Heart left ventricle (tissue), 13 donors: ENCODE measurements around the gene FUT3.

Source experiments
- POLR2A ChIP-seq, 2 donors: fragments of 450-650 bp; IDR thresholded peaks; one replicate each; pipeline ENCODE4 v1.6.1; 2017; ENCODE audit warnings: antibody characterized with exemption in 2 of 2, mild to moderate bottlenecking in 2 of 2, moderate library complexity in 2 of 2
- TF ChIP-seq, protein P1 (sequence below), 12 donors: fragments of 200-600 bp; sonication (generic) in 4 of 12; IDR thresholded peaks; one replicate each; pipeline versions ENCODE4 v1.5.0 to v1.8.0; 2018 to 2022; ENCODE audit warnings: antibody characterized with exemption in 12 of 12, mild to moderate bottlenecking in 5 of 12
- donor health status: ischemic (EF 13 %, LVEDD 7.1; RV severe dilation, severe dysfunction).
- donor health status: DM: no; HTN: yes; CAD: no.
- donor health status: DM: no; HTN: no; CAD: no.
- donor health status: ischemic (EF 25% LVEDD 6.9; RV normal size, moderate dysfunction).
- donor health status: ischemic (EF 25% LVEDD 5.7; RV mildly dilated, moderate dysfunction).
- donor health status: ischemic (EF 35%, LVEDD 5.7; RV mildly dilated, moderate dysfunction).
- donor health status: nonischemic (EF 11% LVEDD 7.7; RV severe dilation, severe dysfunction).
- donor health status: DM: yes; HTN: yes; CAD: no.
- donor health status: PGD.
- donor health status: ischemic (EF 29% LVEDD 5.4; RV normal size, mild dysfunction).
- donor health status: nonischemic (EF 23%, LVEDD 6.1; RV moderate dilation, normal function).

DNA sequence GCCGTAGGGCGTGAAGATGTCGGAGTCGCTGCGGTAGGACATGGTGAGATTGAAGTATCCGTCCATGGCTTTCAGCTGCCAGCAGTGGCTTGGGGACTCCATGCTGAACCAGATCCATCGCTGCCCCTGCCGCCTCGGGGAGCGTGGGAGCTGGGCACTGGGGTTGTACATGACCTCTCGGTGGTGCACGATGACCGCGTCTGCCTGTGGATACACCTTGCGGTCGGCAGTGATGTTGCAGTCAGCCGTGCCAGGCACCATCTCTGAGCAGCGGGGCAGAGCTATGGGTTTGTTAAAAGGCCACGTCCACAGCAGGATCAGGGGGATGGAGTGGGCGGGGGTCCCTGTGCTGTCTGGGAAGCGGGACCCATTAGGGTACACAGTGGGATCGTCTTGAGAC, 19.2 kb downstream of the FUT3 start:
- TF ChIP-seq POLR2A (IDR thresholded peaks at IDR 0.05), result no peak
- TF ChIP-seq, protein P1, sequence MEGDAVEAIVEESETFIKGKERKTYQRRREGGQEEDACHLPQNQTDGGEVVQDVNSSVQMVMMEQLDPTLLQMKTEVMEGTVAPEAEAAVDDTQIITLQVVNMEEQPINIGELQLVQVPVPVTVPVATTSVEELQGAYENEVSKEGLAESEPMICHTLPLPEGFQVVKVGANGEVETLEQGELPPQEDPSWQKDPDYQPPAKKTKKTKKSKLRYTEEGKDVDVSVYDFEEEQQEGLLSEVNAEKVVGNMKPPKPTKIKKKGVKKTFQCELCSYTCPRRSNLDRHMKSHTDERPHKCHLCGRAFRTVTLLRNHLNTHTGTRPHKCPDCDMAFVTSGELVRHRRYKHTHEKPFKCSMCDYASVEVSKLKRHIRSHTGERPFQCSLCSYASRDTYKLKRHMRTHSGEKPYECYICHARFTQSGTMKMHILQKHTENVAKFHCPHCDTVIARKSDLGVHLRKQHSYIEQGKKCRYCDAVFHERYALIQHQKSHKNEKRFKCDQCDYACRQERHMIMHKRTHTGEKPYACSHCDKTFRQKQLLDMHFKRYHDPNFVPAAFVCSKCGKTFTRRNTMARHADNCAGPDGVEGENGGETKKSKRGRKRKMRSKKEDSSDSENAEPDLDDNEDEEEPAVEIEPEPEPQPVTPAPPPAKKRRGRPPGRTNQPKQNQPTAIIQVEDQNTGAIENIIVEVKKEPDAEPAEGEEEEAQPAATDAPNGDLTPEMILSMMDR (IDR thresholded peaks at IDR 0.05), result no peak
